GM23338 (cell line): ENCODE results near the gene TOM1L2. TPM values are rescaled to one million over a fixed set of nuclear protein-coding genes. Genes with fewer than 3 reads are reported as not detected.

Source experiments
- ATAC-seq: fragments of 200-7000 bp; cut with Tn5 transposase; 3 replicates; pipeline ENCODE4 v1.9.1; 2020
- DNase-seq: peaks from one replicate; pipeline ENCODE4 v3.0.0-alpha.2; 2015; ENCODE audit warnings: low spot score
- H2AFZ ChIP-seq: fragments of 200-600 bp; sonication (generic); 2 replicates; pipeline ENCODE4 v1.8.0; 2016; ENCODE audit warnings: antibody characterized with exemption, mild to moderate bottlenecking, moderate library complexity
- H3F3A ChIP-seq: fragments of 200-600 bp; sonication (generic); replicated peaks from 2 replicates; pipeline ENCODE4 v1.8.0; 2017; ENCODE audit warnings: antibody characterized with exemption, mixed run types, low read depth
- H3K27ac ChIP-seq: fragments of 200-600 bp; sonication (generic); 2 replicates; pipeline ENCODE4 v1.6.1; 2016; ENCODE audit warnings: low read depth
- H3K27me3 ChIP-seq: fragments of 200-600 bp; sonication (generic); 2 replicates; pipeline ENCODE4 v1.8.0; 2016; ENCODE audit warnings: mild to moderate bottlenecking, mixed run types, moderate library complexity; ENCODE audit not compliant: insufficient read depth
- H3K36me3 ChIP-seq: fragments of 200-600 bp; sonication (generic); 2 replicates; pipeline ENCODE4 v1.8.0; 2016; ENCODE audit warnings: mild to moderate bottlenecking; ENCODE audit not compliant: insufficient read depth
- H3K4me1 ChIP-seq: fragments of 200-600 bp; sonication (generic); 2 replicates; pipeline ENCODE4 v1.8.0; 2016; ENCODE audit warnings: mild to moderate bottlenecking, moderate library complexity; ENCODE audit not compliant: insufficient read depth
- H3K4me2 ChIP-seq: fragments of 200-600 bp; sonication (generic); 2 replicates; pipeline ENCODE4 v1.7.1; 2017; ENCODE audit warnings: mixed run types
- H3K4me3 ChIP-seq: fragments of 200-600 bp; sonication (generic); 2 replicates; pipeline ENCODE4 v1.6.1; 2016; ENCODE audit warnings: mixed run types
- H3K79me2 ChIP-seq: fragments of 200-600 bp; sonication (generic); replicated peaks from 2 replicates; pipeline ENCODE4 v1.8.0; 2017; ENCODE audit warnings: mild to moderate bottlenecking; ENCODE audit not compliant: insufficient read depth
- H3K9me2 ChIP-seq: fragments of 200-600 bp; sonication (generic); 2 replicates; pipeline ENCODE4 v1.8.0; 2017; ENCODE audit not compliant: insufficient read depth
- H4K20me1 ChIP-seq: fragments of 200-600 bp; sonication (generic); replicated peaks from 2 replicates; pipeline ENCODE4 v1.8.0; 2017; ENCODE audit warnings: mild to moderate bottlenecking; ENCODE audit not compliant: insufficient read depth
- H3K27ac Mint-ChIP-seq: 2 replicates; pipeline ENCODE4 v1.8.0; 2020; ENCODE audit warnings: inconsistent platforms, mild to moderate bottlenecking, moderate library complexity, mixed read lengths
- H3K27me3 Mint-ChIP-seq: 3 replicates; pipeline ENCODE4 v1.8.0; 2022; ENCODE audit warnings: low read depth, mild to moderate bottlenecking, moderate library complexity, mixed read lengths, inconsistent platforms; ENCODE audit not compliant: insufficient read depth, poor library complexity
- H3K36me3 Mint-ChIP-seq: 3 replicates; pipeline ENCODE4 v1.8.0; 2021; ENCODE audit warnings: low read depth, mild to moderate bottlenecking, inconsistent platforms, moderate library complexity, mixed read lengths
- H3K4me1 Mint-ChIP-seq: 3 replicates; pipeline ENCODE4 v1.8.0; 2020; ENCODE audit warnings: mild to moderate bottlenecking, inconsistent platforms, mixed read lengths
- H3K4me3 Mint-ChIP-seq: 3 replicates; pipeline ENCODE4 v1.8.0; 2021; ENCODE audit warnings: moderate library complexity, mild to moderate bottlenecking, inconsistent platforms, mixed read lengths
- H3K9me3 Mint-ChIP-seq: 3 replicates; pipeline ENCODE4 v1.8.0; 2020; ENCODE audit warnings: moderate library complexity, mild to moderate bottlenecking, inconsistent platforms, mixed read lengths
- CREB1 ChIP-seq: fragments of 250-450 bp; sonication (Bioruptor Pico); IDR thresholded peaks from 2 replicates; pipeline ENCODE4 v1.5.0; 2020; ENCODE audit warnings: low read depth, mild to moderate bottlenecking, moderate library complexity
- CTCF ChIP-seq, 2 experiments: fragments of 200-600 bp in 1 of 2; sonication (generic) in 1 of 2; conservative IDR thresholded peaks; 2 replicates each; pipeline versions ENCODE4 v1.5.1 to v1.6.1; 2016 to 2017; ENCODE audit warnings: antibody characterized with exemption in 2 of 2, low read depth in 2 of 2, mild to moderate bottlenecking in 2 of 2, moderate library complexity in 1 of 2
- ETS1 ChIP-seq: IDR thresholded peaks from 2 replicates; pipeline ENCODE4 v1.6.1; 2016; ENCODE audit warnings: antibody characterized with exemption
- EZH2 ChIP-seq: fragments of 200-600 bp; sonication (generic); IDR thresholded peaks from one replicate; pipeline ENCODE4 v1.8.0; 2017; ENCODE audit warnings: antibody characterized with exemption, mild to moderate bottlenecking, low read depth; ENCODE audit not compliant: unreplicated experiment
- EZH2phosphoT487 ChIP-seq: fragments of 200-600 bp; sonication (generic); IDR thresholded peaks from one replicate; pipeline ENCODE4 v1.8.1; 2018; ENCODE audit warnings: antibody characterized with exemption; ENCODE audit not compliant: unreplicated experiment
- JUNB ChIP-seq: IDR thresholded peaks from one replicate; pipeline ENCODE4 v1.6.1; 2016; ENCODE audit warnings: antibody characterized with exemption; ENCODE audit not compliant: unreplicated experiment
- NANOG ChIP-seq: IDR thresholded peaks from 2 replicates; pipeline ENCODE4 v1.6.1; 2016; ENCODE audit warnings: antibody characterized with exemption, borderline replicate concordance
- POLR2AphosphoS5 ChIP-seq: IDR thresholded peaks from 2 replicates; pipeline ENCODE4 v1.6.1; 2016; ENCODE audit warnings: antibody characterized with exemption, low read depth
- REST ChIP-seq: IDR thresholded peaks from one replicate; pipeline ENCODE4 v1.6.1; 2018; ENCODE audit warnings: antibody characterized with exemption; ENCODE audit not compliant: unreplicated experiment
- STAT1 ChIP-seq: IDR thresholded peaks from one replicate; pipeline ENCODE4 v1.6.1; 2016; ENCODE audit warnings: antibody characterized with exemption; ENCODE audit not compliant: unreplicated experiment
- ZNF114 ChIP-seq: fragments of 250-450 bp; sonication (Bioruptor Pico); IDR thresholded peaks from 2 replicates; pipeline ENCODE4 v1.5.0; 2020; ENCODE audit warnings: mild to moderate bottlenecking, moderate library complexity
- ZNF331 ChIP-seq: fragments of 250-450 bp; sonication (Bioruptor Pico); IDR thresholded peaks from 2 replicates; pipeline ENCODE4 v1.5.0; 2020; ENCODE audit warnings: low read depth, mild to moderate bottlenecking, moderate library complexity
- ZNF462 ChIP-seq: fragments of 250-450 bp; sonication (Bioruptor Pico); IDR thresholded peaks from 2 replicates; pipeline ENCODE4 v1.5.0; 2020; ENCODE audit warnings: mild to moderate bottlenecking, moderate library complexity
- polyA plus RNA-seq: library from polyadenylated mRNA; unstranded; fragments of >200 nt; fragmentation: Nextera tagmentation; extraction: Ambion mirVana; gene quantifications from 2 replicates; pipeline ENCODE4 v1.2.1, GENCODE V29; 2016
- total RNA-seq: library from RNA; depleted of rRNA; stranded (reverse); fragments of >200 nt; shearing (Covaris generic); gene quantifications from 2 replicates; pipeline ENCODE4 v1.2.3, GENCODE V29; 2014

TOM1L2 gene
- total and polyA plus RNA-seq, 2 experiments from 2014 or later = 3.3 TPM

GRCh38 chr17:17823433-17824118, 148.6 kb downstream of the TOM1L2 start:
- Mint-ChIP-seq H3K9me3 (no peaks in the 10 kb centered on the region), H3K27me3 (peaks cover 21% of the 10 kb centered on the region), H3K36me3 (peaks cover 28% of the 10 kb centered on the region), H3K27ac (peak overlapping the region; percentile 97), H3K4me1 (peaks cover 79% of the 10 kb centered on the region), H3K4me3 (peak overlapping the region; percentile 60)
- ATAC-seq = peak; percentile 64
- H3K9me2 ChIP-seq = no peaks in the 10 kb centered on the region
- H3F3A ChIP-seq = peaks cover 16% of the 10 kb centered on the region
- no peaks in the 10 kb centered on the region for H3K27me3 ChIP-seq
- H3K4me2 ChIP-seq = peak overlapping the region; percentile 82
- DNase-seq = peak; percentile 98
- H3K4me3 ChIP-seq = peak overlapping the region; percentile 55
- peaks cover 49% of the 10 kb centered on the region for H3K4me1 ChIP-seq
- peaks cover 67% of the 10 kb centered on the region for H4K20me1 ChIP-seq
- H3K27ac ChIP-seq = peak overlapping the region; percentile 99
- TF ChIP-seq EZH2 (no peak), ZNF331 (CRISPR knock-in tag) (no peak), NANOG (no peak), REST (no peak), ZNF462 (no peak), CREB1 (CRISPR knock-in tag) (no peak), STAT1 (no peak), ETS1 (no peak), ZNF114 (CRISPR knock-in tag) (no peak), JUNB (no peak), EZH2phosphoT487 (no peak), POLR2AphosphoS5 (no peak), CTCF (conservative IDR thresholded peaks at IDR 0.05; ENCODE audit: low read depth in 2 of 2) (no peak)
- 0 out of 2 replicates have a peak, but pooled peaks cover 5% of the 10 kb centered on the region for H3K36me3 ChIP-seq
- H3K79me2 ChIP-seq = peaks cover 68% of the 10 kb centered on the region
- H2AFZ ChIP-seq = no peak overlapping the region
